ENCODE measurements around the gene ZDHHC17.
"Not testable (repeated sequence)": the region's sequence is repeated elsewhere in the genome, so short reads cannot be mapped to it uniquely, and the experiment has no call there.

ZDHHC17 gene

GRCh38 chr12:76768576-76768975 is 4.7 kb downstream of the ZDHHC17 start:
- DNase-seq (ENCODE audit: low read depth): no peak

GRCh38 chr12:76777765-76778216 is 13.9 kb downstream of the ZDHHC17 start:
- DNase-seq (ENCODE audit: low read depth): no peak

DNA sequence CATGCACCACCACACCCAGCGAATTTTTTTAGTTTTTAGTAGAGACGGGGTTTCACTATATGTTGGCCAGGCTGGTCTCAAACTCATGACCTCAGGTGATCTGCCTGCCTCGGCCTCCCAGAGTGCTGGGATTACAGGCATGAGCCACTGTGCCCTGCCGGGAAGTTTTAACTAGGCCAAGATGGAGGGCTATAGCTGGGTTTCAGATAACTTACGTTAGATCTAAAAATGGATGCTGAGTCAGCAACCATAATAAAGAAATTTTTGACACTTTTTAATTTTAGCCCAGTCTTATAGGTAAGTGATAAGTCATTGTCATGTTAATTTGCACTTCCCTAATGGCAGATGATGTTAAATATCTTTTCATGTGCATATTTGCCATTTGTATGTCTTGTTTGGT is 14.4 kb downstream of the ZDHHC17 start:
- DNase-seq (ENCODE audit: low read depth): no peak

DNA sequence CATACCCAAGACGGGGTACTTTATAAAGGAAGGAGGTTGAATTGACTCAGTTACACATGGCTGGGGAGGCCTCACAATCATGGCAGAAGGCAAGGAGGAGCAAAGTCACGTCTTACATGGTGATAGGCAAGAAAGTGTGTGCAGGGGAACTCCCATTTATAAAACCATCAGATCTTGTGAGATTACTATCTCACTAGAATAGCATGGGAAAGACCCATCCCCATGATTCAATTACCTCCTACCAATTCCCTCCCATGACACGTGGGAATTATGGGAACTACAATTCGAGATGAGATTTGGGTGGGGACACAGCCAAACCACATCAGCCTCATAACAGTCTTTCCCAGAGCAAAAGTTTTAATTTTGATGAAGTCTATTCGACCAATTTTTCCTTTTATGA is 15.4 kb downstream of the ZDHHC17 start:
- DNase-seq (ENCODE audit: low read depth): not testable (repeated sequence)

- DNase-seq (ENCODE audit: low read depth): no peak
Observed at GRCh38 chr12:76781321-76781720, 17.4 kb downstream of the ZDHHC17 start.

DNA sequence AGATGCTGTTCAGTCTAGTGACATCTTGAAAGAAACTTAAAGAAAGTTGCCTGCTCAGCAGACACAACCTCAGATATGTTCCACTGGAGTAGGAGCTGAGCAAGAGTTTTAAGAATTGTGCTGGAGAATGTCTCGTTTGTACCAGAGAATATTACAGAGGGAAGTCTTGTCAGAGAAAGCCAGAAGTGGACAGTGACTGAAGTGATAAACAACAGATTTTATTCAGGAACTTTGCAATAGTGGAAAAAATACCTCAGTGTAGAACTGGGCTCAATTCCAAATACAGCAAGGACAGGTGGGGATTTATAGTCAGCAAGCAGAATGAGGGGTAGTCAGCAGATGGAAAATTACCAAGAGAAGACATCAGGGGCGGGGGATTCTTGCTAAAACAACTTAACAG is 18.6 kb downstream of the ZDHHC17 start:
- no peak for DNase-seq (ENCODE audit: low read depth)

DNA sequence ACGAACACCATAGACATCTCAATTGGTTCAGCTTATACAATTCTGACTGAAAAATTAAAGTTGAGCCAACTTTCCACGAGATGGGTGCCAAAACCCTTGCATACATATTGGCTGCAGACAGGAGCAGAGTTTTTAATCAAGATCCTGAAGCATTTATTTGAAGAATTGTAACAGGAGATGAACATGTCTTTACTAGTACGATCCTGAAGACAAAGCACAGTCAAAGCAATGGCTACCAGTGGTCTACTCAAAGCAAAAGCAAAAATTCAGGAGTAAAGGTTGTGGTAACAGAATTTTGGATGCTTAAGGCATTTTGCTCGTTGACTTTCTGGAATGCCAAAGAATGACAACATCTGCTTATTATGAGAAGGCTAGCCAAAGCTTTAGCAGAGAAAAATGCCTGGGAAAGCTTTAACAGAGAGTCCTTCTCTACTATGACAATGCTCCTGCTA is 20.7 kb downstream of the ZDHHC17 start:
- no peak for DNase-seq (ENCODE audit: low read depth)

GRCh38 chr12:76785407-76785806 is 21.5 kb downstream of the ZDHHC17 start:
- no peak for DNase-seq (ENCODE audit: low read depth)

- no peak for DNase-seq (ENCODE audit: low read depth)
Observed at GRCh38 chr12:76786986-76787385, 23.1 kb downstream of the ZDHHC17 start.

DNA sequence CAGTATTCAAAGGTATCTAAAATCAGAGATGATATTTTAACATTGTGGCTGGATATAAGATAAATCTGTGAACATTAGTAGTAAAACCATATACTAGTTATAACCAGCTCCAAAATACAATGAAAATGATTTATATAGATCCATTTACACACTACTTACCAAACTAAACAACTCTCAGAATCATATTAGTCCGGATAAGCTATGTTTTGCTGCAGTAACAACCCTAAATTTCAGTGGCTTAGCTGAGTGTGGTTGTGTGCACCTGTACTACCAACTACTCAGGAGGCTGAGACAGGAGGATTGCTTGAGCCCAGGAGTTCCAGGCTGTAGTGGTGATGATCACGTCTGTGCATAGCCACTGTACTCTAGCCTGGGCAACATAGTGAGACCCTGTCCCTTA is 23.8 kb downstream of the ZDHHC17 start:
- DNase-seq (ENCODE audit: low read depth): no peak

DNA sequence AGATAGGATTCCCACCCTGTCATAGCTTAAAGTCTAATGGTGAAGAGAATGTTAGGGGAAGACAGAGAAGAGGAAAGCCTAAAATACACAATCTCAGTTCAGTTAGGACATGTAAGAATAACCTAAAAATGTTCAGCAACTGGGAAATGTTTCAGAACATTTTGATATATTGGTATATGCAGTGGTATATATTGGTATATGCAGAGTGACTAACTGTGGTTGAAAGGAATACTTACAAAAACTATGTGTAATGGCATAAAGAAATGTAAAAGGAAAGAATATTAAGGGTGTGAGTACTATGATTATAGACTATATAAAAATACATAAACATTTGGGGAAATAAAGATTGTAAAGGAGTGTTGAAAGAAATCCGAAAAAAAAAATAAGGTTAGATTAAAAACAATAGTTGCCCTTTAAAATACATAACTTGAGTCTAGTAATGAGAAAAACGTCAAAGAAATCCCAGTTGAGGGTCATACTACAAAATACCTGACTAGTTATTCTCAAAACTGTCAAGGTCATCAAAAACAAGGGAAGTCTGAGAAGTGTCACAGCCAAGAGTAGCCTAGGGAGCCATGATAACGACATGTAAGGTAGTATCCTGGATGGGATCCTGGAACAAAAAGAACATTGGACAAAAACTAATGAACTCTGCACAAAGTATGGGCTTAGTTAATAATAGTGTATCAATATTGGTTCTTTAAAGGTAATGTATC is 25.6 kb downstream of the ZDHHC17 start:
- no peak for DNase-seq (ENCODE audit: low read depth)

GRCh38 chr12:76790564-76791552 is 26.9 kb downstream of the ZDHHC17 start:
- DNase-seq (ENCODE audit: low read depth): no peak

- DNase-seq (ENCODE audit: low read depth): no peak
Observed at GRCh38 chr12:76792828-76793227, 28.9 kb downstream of the ZDHHC17 start.

GRCh38 chr12:76798864-76799263 is 34.9 kb downstream of the ZDHHC17 start:
- no peak for DNase-seq (ENCODE audit: low read depth)

DNA sequence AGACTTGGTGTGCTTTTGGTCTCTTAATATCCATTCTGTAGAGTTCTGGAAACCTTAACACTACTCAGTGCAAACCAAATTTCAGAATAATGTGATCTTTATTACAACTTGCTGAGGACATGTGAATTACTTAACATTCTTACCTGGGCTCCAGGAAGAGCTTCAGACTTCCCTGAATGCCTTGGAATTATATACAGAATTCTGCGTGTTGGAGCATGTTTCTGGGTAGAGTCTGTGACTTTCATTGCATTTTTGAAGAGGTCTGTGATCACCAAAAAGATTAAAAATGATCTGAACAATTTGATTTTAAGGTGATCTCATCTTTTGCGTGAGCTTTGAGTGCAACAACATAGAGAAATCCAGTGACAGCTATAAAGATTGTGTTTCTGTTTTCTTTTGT is 35.4 kb downstream of the ZDHHC17 start:
- DNase-seq (ENCODE audit: low read depth): no peak

GRCh38 chr12:76802060-76802459 is 38.1 kb downstream of the ZDHHC17 start:
- DNase-seq (ENCODE audit: low read depth): no peak

- DNase-seq (ENCODE audit: low read depth): no peak
Observed at GRCh38 chr12:76804435-76804976, 40.6 kb downstream of the ZDHHC17 start.

GRCh38 chr12:76810671-76811419 is 46.9 kb downstream of the ZDHHC17 start:
- DNase-seq (ENCODE audit: low read depth): no peak

DNA sequence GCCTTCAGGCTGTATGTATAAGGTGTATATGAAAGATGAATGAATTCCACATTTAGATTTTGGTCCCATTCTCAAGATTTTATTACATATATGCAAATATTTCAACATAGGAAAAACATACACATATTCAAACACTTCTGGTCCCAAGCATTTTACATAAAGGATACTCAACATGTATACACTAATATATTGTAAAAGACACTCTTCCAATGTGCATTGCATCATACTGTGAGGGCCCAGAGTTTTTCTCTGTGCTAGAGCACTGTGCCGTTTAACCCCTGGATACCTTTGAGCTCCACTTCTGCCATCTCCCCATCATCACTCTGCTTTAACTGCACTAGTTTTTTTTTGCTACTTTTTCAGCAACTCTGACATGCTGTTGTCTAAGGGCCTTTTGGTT is 48.1 kb downstream of the ZDHHC17 start:
- no peak for DNase-seq (ENCODE audit: low read depth)

GRCh38 chr12:76813265-76813664 is 49.4 kb downstream of the ZDHHC17 start:
- DNase-seq (ENCODE audit: low read depth): no peak

DNA sequence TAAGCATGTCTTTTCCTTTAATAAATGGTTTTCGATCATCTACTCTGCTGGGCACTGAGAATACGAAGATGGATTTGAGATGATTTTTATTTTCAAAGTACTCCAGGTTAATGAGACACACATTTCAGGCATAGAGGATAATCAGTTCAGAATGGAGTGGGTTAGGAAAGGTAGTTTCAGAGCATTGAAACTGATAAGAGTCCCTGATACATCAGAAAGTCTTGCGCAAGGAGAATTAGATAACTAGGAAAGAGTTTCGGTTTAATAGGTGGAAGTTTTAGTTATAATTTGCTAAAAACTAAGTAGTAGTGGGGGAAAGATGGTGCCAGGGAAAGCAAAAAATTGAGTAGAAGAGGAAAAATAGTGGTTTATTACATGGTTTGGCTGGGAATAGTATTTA is 50.1 kb downstream of the ZDHHC17 start:
- DNase-seq (ENCODE audit: low read depth): no peak

DNA sequence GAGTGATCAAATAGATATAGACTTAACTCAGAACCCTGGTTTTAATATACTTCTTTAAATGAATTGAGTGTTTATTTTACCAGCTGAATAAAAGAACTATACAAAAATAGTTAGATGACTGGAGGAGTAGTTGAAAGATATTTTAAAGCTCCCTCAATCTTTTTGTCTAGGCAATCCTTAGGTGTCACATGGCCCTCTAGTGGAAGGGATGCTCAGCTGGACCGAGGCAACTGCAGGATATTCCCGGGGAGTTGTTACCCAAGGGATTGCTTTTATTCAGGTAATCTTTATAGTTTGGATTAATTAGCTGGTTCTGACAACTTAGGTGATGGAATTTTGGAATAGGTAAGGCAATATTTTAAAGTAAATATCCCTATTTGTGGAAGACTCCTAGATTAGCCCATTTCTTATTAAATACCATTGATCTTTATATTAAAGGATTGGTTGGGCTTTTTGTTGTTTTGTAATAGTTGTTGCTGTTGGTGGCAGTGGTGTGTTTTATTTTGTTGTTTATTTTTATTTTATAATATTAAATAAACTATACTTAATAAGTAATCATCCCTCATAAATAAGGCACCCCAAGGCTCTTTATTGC is 57.1 kb downstream of the ZDHHC17 start:
- DNase-seq (ENCODE audit: low read depth): no peak
